Stimulated activated naive B cell treated with anti-CD40 and anti-IgM and Interleukin-4, amounts not matched to agents 10 μg/mL and 1 μg/mL and 100 μg/mL, for 72 hours (primary cell): Measurements from ENCODE around the gene SPON2.
A peak's percentile ranks its signal among the peaks of the same experiment; 100 is the strongest.

Experiments used
- ATAC-seq, 2 donors: fragments of 150-1000 bp; cut with Tn5 transposase; replicated peaks; 2 replicates each; pipeline ENCODE4 v1.10.0; 2021; ENCODE audit warnings: moderate library complexity in 1 of 2
- DNase-seq: peaks from one replicate; pipeline ENCODE4 v3.0.0; 2021
- H3K27ac Mint-ChIP-seq: one replicate; pipeline ENCODE4 v1.8.0; 2022; ENCODE audit warnings: mild to moderate bottlenecking, mixed read lengths
- H3K27me3 Mint-ChIP-seq, 2 donors: one replicate each; pipeline ENCODE4 v1.8.0; 2022; ENCODE audit warnings: mixed read lengths in 2 of 2
- H3K36me3 Mint-ChIP-seq, 2 donors: one replicate each; pipeline ENCODE4 v1.8.0; 2022; ENCODE audit warnings: mixed read lengths in 2 of 2, mild to moderate bottlenecking in 1 of 2
- H3K4me1 Mint-ChIP-seq, 2 donors: one replicate each; pipeline ENCODE4 v1.8.0; 2022; ENCODE audit warnings: mixed read lengths in 2 of 2, mild to moderate bottlenecking in 1 of 2
- H3K4me3 Mint-ChIP-seq, 2 donors: one replicate each; pipeline ENCODE4 v1.8.0; 2022; ENCODE audit warnings: mild to moderate bottlenecking in 2 of 2, mixed read lengths in 2 of 2, moderate library complexity in 1 of 2
- H3K9me3 Mint-ChIP-seq, 2 donors: one replicate each; pipeline ENCODE4 v1.8.0; 2022; ENCODE audit warnings: mixed read lengths in 2 of 2, mild to moderate bottlenecking in 1 of 2

The SPON2 gene

DNA sequence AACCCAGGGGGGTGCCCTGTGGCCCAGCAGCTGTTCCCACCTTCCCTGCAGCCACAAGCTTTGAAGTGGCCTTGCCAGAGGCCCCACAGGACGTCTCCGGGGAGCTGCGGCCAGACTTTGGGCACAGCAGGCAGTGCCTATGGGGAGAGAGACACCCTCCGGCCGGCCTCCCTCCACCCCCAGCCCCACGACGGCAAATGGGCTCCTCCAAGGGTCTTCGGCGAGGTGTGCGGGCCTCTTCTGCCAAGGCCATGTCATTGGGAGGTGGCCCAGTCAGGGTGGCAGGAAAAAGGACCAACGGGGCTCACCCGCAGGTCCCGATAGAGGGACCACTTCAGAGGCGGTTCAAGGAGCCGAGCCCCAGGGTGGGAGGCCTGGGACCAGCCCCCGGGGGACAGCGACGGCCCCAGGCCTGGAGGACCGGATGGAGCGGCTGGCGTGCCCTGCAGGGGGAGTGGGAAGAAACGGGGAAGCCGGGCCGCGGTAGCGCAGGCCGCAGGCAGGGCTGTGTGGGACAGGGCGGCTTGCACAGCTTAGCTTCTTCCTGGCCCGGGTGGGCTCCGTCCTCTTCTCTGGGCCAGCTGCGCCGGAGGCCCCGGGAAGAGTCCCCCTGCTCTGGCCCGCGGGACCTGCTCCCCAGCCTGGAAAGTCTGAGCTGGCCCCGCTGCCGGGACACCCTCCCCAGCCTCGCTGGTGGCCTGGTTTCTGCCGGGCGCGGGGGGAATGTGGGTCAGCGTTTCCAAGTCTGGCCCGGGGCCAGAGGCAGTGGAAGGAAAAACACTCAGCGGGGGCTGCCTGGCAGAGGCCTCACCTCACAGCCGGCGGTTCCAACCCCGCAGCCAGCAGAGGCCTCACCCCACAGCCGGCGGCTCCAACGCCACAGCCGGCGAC is 21.9 kb upstream of the SPON2 start:
- no peaks in the 10 kb centered on the region for H3K27me3 Mint-ChIP-seq
- DNase-seq (peak; percentile 0), ATAC-seq (no peak)
- peaks cover 0 to 5% of the 10 kb centered on the region in 2 donors for H3K4me1 Mint-ChIP-seq
- H3K4me3 Mint-ChIP-seq, result no peak overlapping the region
- peaks cover 8 to 21% of the 10 kb centered on the region in 2 donors for H3K36me3 Mint-ChIP-seq
- H3K27ac Mint-ChIP-seq, result no peak overlapping the region
- H3K9me3 Mint-ChIP-seq, result peaks cover 2 to 5% of the 10 kb centered on the region in 2 donors

DNA sequence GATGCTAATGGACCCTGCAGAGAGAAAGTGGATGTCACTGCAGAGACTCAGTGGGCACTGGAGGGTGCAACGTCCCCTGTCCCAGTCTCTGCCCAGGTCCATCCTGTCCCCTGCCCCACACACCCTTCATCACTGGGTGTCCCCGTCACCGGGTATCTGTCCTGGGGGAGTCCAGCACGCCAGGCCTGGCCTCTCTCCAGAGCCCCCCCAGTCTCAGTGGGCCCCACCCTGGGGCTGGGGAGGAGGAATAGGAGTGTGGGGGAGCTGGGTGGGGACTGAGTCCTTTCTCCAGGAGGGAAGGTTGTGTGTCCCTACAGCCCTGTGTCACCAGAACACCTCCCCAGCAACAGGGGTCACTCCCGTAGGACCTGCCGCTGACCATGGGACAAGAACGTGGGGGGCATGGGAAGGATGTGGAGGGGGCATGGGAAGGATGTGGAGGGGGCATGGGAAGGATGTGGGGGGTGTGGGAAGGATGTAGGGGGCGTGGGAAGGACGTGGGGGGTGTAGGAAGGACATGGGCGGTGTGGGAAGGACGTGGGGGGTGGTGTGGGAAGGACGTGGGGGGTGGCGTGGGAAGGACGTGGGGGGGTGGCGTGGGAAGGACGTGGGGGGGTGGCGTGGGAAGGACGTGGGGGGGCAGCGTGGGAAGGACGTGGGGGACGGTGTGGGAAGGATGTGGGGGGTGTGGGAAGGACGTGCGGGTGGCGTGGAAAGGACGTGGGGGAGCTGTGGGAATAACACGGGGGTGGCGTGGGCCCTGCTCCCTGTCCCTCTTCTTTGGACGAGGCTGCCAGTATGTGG is 21.0 kb upstream of the SPON2 start:
- H3K4me1 Mint-ChIP-seq, result peaks cover 0 to 5% of the 10 kb centered on the region in 2 donors
- H3K27ac Mint-ChIP-seq, result no peak overlapping the region
- H3K27me3 Mint-ChIP-seq, result no peaks in the 10 kb centered on the region
- DNase-seq, result peak; percentile 0
- no peak for ATAC-seq
- H3K4me3 Mint-ChIP-seq, result no peak overlapping the region
- H3K36me3 Mint-ChIP-seq, result peaks cover 8 to 20% of the 10 kb centered on the region in 2 donors
- H3K9me3 Mint-ChIP-seq, result peaks cover 2 to 5% of the 10 kb centered on the region in 2 donors

DNA sequence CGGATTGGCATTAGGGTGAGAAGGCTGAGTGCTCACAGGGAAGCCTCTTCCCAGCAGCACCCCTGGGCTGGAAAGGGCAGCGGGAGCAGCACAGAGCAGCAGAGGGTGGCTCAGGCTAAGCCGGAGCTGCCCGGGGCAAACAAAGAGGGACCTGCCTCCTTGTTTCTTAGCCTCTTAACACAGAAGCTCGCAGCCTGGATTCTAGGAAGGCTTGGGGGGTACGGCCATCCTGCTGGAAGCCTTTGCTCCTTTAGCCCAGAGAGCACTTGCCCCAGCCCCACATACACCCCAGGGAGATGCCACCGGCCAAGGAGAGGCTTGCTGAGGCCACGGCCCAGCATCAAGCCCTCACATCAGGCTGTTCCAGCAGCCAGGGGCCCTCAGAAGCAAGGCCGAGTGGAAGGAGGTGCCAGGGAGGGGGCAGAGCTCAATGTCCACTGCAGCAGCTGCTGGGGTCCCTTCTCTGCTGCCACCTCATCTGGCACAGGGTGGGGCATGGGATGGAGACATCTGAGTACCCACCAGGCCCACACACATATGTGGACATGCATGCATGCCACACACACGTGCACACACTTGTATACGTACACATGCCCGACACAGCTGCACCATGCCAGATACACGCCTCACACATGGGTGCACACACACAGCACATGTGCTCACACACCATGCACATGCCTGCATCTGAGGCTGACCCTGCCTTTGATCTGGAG is 20.3 kb upstream of the SPON2 start:
- H3K9me3 Mint-ChIP-seq, result peaks cover 2 to 5% of the 10 kb centered on the region in 2 donors
- H3K4me1 Mint-ChIP-seq, result peaks cover 0 to 3% of the 10 kb centered on the region in 2 donors
- H3K4me3 Mint-ChIP-seq, result no peak overlapping the region
- peaks cover 3 to 14% of the 10 kb centered on the region in 2 donors for H3K36me3 Mint-ChIP-seq
- H3K27ac Mint-ChIP-seq, result no peak overlapping the region
- no peaks in the 10 kb centered on the region for H3K27me3 Mint-ChIP-seq
- DNase-seq (peak; percentile 0), ATAC-seq (no peak)

DNA sequence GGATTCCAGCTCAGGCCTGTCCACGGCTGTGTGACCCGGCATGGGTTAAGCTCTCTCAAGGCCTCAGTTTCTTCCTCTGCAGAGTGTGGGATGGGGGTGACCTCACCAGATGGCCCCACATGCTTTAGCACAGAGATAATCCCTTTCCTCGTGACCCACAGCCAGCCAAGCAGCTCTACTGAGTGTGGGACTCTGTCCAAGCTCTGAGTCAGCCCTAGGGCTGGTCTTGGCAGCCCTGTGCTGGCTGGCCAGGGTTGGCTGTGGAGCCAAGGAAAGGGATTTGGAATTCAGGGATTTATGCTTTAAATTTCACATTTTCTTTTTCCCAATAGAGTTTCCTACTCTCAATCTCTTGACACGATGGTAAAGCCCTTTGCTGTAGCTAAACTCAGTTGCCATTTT is 19.7 kb upstream of the SPON2 start:
- DNase-seq, result no peak
- Mint-ChIP-seq H3K4me1 (peaks cover 3 to 5% of the 10 kb centered on the region in 2 donors), H3K9me3 (peaks cover 2 to 5% of the 10 kb centered on the region in 2 donors), H3K27me3 (no peaks in the 10 kb centered on the region), H3K4me3 (no peak overlapping the region), H3K27ac (no peak overlapping the region), H3K36me3 (peaks cover 3 to 11% of the 10 kb centered on the region in 2 donors)
- ATAC-seq, result no peak

DNA sequence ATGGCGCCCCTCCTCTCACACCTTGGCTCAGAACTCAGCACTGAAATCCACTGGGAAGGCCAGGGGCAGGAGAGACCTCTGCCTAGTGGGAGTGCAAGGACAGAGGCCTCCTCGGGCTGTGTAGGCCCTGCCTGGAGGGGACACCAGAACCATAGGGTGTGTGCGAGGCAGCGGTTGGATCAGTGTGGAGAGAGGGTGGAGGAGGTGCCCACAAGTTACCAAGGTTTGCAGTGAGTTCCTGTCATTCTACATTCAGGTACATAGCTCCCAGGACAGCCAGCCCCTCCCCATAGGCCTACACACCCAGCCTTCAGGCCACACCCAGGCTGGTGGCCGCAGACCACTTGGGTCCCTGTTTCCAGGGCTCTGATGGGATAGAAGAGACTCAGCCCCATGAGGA is 19.2 kb upstream of the SPON2 start:
- no peaks in the 10 kb centered on the region for H3K27me3 Mint-ChIP-seq
- no peak overlapping the region for H3K27ac Mint-ChIP-seq
- no peak for ATAC-seq
- H3K9me3 Mint-ChIP-seq, result peaks cover 2 to 5% of the 10 kb centered on the region in 2 donors
- peaks cover 6 to 8% of the 10 kb centered on the region in 2 donors for H3K4me1 Mint-ChIP-seq
- peak; percentile 0 for DNase-seq
- peaks cover 3 to 9% of the 10 kb centered on the region in 2 donors for H3K36me3 Mint-ChIP-seq
- no peak overlapping the region for H3K4me3 Mint-ChIP-seq

DNA sequence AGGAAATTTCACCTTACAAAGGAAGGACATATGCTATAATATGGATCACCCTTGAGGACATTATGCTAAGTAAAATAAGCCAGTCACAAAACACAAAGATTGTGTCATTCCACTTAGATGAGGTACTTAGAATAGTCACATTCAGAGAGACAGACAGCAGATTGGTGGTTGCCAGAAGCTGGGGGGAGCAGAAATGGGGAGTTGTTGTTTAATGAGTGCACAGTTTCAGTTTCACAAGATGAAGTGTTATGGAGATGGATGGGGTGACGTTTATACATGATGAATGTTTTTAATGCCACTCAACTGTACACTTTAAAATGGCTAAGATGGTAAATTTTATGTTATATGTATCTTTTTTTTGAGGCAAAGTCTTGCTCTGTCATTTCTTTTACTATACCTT is 14.8 kb upstream of the SPON2 start:
- no peaks in the 10 kb centered on the region for H3K27me3 Mint-ChIP-seq

DNA sequence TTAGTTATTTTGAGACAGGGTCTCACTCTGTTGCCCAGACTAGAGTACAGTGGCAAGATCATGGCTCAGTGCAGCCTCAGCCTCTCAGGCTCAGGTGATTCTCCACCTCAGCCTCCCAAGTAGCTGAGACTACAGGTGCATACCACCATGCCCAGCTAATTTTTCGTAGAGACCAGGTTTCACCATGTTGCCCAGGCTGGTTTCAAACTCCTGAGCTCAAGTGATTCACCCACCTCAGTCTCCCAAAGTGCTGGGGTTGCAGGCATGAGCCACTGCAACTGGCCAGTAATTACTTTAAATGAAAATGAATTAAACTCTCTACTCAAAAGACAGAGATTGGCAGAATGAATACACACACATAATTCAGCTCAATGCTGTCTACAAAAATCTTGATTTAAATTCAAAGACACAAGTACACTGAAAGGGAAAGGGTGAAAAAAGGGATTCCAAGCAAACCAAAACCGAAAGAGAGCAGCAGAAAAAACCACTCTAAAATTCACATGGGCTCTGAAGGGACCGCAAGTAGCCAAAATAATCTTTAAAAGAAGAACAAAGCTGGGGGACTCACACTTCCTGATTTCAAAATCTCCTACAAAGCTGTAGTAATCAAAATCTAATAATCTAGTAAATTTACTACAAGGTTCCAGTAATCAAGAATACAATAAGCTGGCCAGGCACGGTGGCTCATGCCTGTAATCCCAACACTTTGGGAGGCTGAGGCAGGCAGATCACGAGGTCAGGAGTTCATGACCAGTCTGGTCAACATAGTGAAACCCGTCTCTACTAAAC is 11.8 kb upstream of the SPON2 start:
- Mint-ChIP-seq H3K27me3 (no peaks in the 10 kb centered on the region), H3K4me3 (peak overlapping the region; percentile 64 to 70), H3K36me3 (peaks cover 5 to 20% of the 10 kb centered on the region in 2 donors), H3K4me1 (peaks cover 8 to 37% of the 10 kb centered on the region in 2 donors), H3K27ac (peak overlapping the region; percentile 72), H3K9me3 (peaks cover 8 to 15% of the 10 kb centered on the region in 2 donors)
- peak; percentile 73 to 75 for ATAC-seq
- DNase-seq, result no peak

More for the DNA sequence above, 14.8 kb upstream of the SPON2 start:
- peaks cover 8 to 36% of the 10 kb centered on the region in 2 donors for H3K4me1 Mint-ChIP-seq
- peaks cover 0 to 5% of the 10 kb centered on the region in 2 donors for H3K36me3 Mint-ChIP-seq
- H3K27ac Mint-ChIP-seq, result no peak overlapping the region
- H3K4me3 Mint-ChIP-seq, result no peak overlapping the region
- H3K9me3 Mint-ChIP-seq, result peaks cover 2 to 9% of the 10 kb centered on the region in 2 donors
- ATAC-seq (peak; percentile 79 to 88), DNase-seq (peak; percentile 1)

DNA sequence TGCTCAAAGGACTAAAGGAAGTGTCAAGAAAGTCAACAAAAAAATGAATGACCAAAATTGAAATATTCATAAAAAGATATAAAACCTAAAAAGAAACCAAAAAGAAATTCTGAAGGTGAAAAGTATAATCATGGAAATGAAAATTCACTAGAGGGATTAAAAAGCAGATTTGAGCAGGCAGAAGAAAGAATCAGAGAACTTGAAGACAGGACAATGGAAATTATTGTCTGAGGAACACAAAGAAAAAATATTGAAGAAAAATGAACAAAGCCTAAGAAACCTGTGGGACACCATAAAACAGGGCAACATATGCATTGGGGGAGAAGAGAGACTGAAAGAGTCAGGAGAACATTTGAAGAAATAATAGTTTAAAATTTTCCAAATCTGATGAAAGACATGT is 9.9 kb upstream of the SPON2 start:
- Mint-ChIP-seq H3K27me3 (peaks cover 0 to 4% of the 10 kb centered on the region in 2 donors), H3K4me3 (no peak overlapping the region), H3K9me3 (peaks cover 8 to 15% of the 10 kb centered on the region in 2 donors), H3K27ac (no peak overlapping the region), H3K4me1 (peaks cover 8 to 41% of the 10 kb centered on the region in 2 donors), H3K36me3 (peaks cover 9 to 24% of the 10 kb centered on the region in 2 donors)
- no peak for ATAC-seq
- DNase-seq, result no peak

DNA sequence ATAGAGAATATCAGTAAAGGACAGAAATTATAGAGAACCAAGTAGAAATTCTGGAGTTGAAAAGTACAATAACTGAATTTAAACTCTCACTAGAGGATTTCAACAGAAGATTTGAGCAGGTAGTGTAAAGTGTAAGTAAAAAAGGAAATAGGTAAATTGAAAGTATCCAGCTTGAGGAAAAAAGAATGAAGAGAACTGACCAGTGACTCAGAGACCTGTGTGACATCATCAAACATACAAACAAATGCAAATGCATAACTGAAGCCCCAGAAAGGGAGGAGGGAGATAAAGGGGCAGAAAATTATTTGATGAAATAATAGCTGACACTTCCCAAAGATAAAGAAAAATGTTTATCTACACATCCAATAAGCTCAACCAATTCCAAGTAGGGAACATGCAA is 8.3 kb upstream of the SPON2 start:
- H3K4me3 Mint-ChIP-seq, result no peak overlapping the region
- H3K36me3 Mint-ChIP-seq, result peaks cover 9 to 24% of the 10 kb centered on the region in 2 donors
- ATAC-seq, result no peak
- DNase-seq, result no peak
- H3K4me1 Mint-ChIP-seq, result peaks cover 6 to 31% of the 10 kb centered on the region in 2 donors
- peaks cover 8 to 15% of the 10 kb centered on the region in 2 donors for H3K9me3 Mint-ChIP-seq
- peaks cover under 1 to 9% of the 10 kb centered on the region in 2 donors for H3K27me3 Mint-ChIP-seq
- no peak overlapping the region for H3K27ac Mint-ChIP-seq

DNA sequence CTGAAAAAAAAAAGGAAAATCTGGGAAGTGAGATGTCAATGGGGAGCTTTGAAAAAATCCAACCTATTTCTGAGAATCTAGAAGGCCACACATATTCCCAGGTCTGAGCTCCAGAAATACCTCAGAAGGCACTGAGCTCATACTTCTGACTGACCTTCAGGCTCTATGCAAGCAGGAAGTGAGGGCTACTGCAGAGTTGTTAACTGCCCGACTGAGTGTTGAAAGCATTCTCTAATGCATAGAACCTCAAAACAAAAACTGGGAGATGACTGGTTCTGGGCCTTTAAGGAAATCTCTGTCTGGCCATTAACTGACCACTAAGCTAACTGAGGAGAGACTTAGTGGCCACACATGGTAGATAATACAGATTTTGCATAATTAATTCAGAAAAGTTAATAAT is 7.6 kb upstream of the SPON2 start:
- no peak overlapping the region for H3K27ac Mint-ChIP-seq
- peaks cover 6 to 28% of the 10 kb centered on the region in 2 donors for H3K4me1 Mint-ChIP-seq
- H3K36me3 Mint-ChIP-seq, result peaks cover 9 to 24% of the 10 kb centered on the region in 2 donors
- DNase-seq (no peak), ATAC-seq (no peak)
- peaks cover 8 to 15% of the 10 kb centered on the region in 2 donors for H3K9me3 Mint-ChIP-seq
- H3K4me3 Mint-ChIP-seq, result no peak overlapping the region
- peaks cover 6 to 9% of the 10 kb centered on the region in 2 donors for H3K27me3 Mint-ChIP-seq

DNA sequence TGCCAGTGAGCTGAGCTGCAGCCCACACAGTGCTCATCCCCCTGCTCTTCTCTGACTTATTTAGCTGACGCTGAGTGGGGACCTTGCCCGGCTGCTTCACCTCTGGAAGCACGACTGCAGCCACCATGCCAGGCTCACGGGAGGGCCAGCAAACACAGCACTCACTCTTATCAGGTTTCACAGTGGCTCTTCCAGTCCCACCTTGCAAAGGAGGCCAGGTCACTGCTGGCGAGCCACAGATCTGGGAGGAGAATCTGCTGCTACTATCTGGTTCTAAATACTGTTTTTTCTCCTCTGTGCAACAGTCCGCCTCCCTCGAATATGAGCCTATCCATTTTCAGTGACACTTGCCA is 6.7 kb upstream of the SPON2 start:
- peaks cover 8 to 15% of the 10 kb centered on the region in 2 donors for H3K9me3 Mint-ChIP-seq
- ATAC-seq, result no peak
- DNase-seq, result no peak
- H3K4me3 Mint-ChIP-seq, result no peak overlapping the region
- H3K4me1 Mint-ChIP-seq, result peaks cover 6 to 19% of the 10 kb centered on the region in 2 donors
- H3K36me3 Mint-ChIP-seq, result peaks cover 9 to 24% of the 10 kb centered on the region in 2 donors
- H3K27ac Mint-ChIP-seq, result no peak overlapping the region
- peaks cover 6 to 9% of the 10 kb centered on the region in 2 donors for H3K27me3 Mint-ChIP-seq

DNA sequence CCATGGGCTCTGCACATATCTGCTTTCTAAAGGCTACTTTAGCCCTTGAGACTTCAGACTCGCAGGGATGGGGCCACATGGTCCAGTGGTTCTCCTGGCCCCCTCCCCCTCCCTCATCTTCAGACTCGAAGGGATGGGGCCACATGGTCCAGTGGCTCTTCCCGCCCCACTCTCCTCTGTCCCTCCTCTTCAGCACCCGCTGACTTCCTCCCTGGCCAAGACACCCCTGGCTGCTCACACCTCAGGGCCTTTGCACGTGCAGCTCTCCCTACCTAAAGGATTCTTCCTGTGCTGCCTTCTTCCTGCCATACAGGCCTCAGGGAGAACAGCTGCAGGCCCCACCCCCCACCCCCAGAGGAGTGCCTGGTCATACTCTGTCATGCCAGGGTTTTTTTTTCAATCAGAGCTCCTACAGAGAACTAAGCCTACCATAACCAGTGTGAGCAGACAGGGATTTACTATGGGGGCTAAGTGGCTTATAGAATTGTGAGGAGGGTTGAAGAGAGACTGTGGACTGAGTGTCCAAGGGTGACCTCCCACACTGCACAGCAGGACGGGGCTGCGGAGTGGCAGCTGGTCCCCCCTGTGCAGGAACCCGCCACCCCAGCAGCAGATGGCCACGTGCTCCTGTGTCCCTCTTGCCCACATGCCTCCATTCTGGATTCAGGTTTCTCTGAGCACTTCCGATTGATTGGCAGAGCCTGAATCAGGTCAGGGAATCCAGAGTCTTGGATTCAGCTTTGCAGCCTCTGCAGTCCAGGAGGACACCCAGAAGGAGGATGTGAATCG is 6.1 kb upstream of the SPON2 start:
- H3K9me3 Mint-ChIP-seq, result peaks cover 8 to 15% of the 10 kb centered on the region in 2 donors
- peaks cover 6 to 16% of the 10 kb centered on the region in 2 donors for H3K4me1 Mint-ChIP-seq
- no peak overlapping the region for H3K4me3 Mint-ChIP-seq
- H3K27ac Mint-ChIP-seq, result no peak overlapping the region
- ATAC-seq (no peak), DNase-seq (no peak)
- H3K36me3 Mint-ChIP-seq, result peaks cover 9 to 24% of the 10 kb centered on the region in 2 donors
- peaks cover 6 to 9% of the 10 kb centered on the region in 2 donors for H3K27me3 Mint-ChIP-seq
